GM19351 (cell line): Measurements from ENCODE around the gene ARHGAP22.

Experiments
- ATAC-seq: cut with Tn5 transposase; IDR thresholded peaks from one replicate; pipeline ENCODE4 v1.9.1; 2021; ENCODE audit warnings: mild to moderate bottlenecking, moderate library complexity; ENCODE audit not compliant: unreplicated experiment

Gene ARHGAP22

GRCh38 chr10:48485711-48486110, 119.2 kb downstream of the ARHGAP22 start:
- ATAC-seq = no peak

- no peak for ATAC-seq
These were observed 120.0 kb downstream of the ARHGAP22 start for GRCh38 chr10:48484911-48485310.

- no peak for ATAC-seq
These were observed 122.7 kb downstream of the ARHGAP22 start for GRCh38 chr10:48482207-48482606.

- ATAC-seq = no peak
These were observed 123.5 kb downstream of the ARHGAP22 start for GRCh38 chr10:48481385-48481784.

- no peak for ATAC-seq
These were observed 124.2 kb downstream of the ARHGAP22 start for GRCh38 chr10:48480397-48481374.

- no peak for ATAC-seq
These were observed 125.7 kb downstream of the ARHGAP22 start for GRCh38 chr10:48478980-48479811.

GRCh38 chr10:48478469-48478868, 126.4 kb downstream of the ARHGAP22 start:
- ATAC-seq = no peak

GRCh38 chr10:48477616-48478015, 127.3 kb downstream of the ARHGAP22 start:
- no peak for ATAC-seq

- no peak for ATAC-seq
These were observed 127.7 kb downstream of the ARHGAP22 start for GRCh38 chr10:48477141-48477540.

- ATAC-seq = no peak
These were observed 128.4 kb downstream of the ARHGAP22 start for GRCh38 chr10:48476279-48476982.

GRCh38 chr10:48475943-48476278, 129.0 kb downstream of the ARHGAP22 start:
- no peak for ATAC-seq

GRCh38 chr10:48474765-48475365, 130.0 kb downstream of the ARHGAP22 start:
- no peak for ATAC-seq

GRCh38 chr10:48473704-48474103, 131.2 kb downstream of the ARHGAP22 start:
- no peak for ATAC-seq

- ATAC-seq = no peak
These were observed 132.3 kb downstream of the ARHGAP22 start for GRCh38 chr10:48472501-48473069.

- no peak for ATAC-seq
These were observed 133.7 kb downstream of the ARHGAP22 start for GRCh38 chr10:48470893-48471805.

GRCh38 chr10:48470115-48470892, 134.6 kb downstream of the ARHGAP22 start:
- ATAC-seq = no peak

GRCh38 chr10:48469516-48470020, 135.3 kb downstream of the ARHGAP22 start:
- ATAC-seq = no peak

GRCh38 chr10:48468866-48469511, 135.9 kb downstream of the ARHGAP22 start:
- ATAC-seq = no peak
